COLO829 (cell line): ENCODE data around the gene LAPTM5.
A peak's percentile ranks its signal among the peaks of the same experiment; 100 is the strongest.
"Not testable (repeated sequence)": the region's sequence is repeated elsewhere in the genome, so short reads cannot be mapped to it uniquely, and the experiment has no call there.

Source experiments
- DNase-seq: peaks from one replicate; pipeline ENCODE4 v3.0.0; 2012; ENCODE audit warnings: low spot score

LAPTM5 gene, protein sequence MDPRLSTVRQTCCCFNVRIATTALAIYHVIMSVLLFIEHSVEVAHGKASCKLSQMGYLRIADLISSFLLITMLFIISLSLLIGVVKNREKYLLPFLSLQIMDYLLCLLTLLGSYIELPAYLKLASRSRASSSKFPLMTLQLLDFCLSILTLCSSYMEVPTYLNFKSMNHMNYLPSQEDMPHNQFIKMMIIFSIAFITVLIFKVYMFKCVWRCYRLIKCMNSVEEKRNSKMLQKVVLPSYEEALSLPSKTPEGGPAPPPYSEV

DNA sequence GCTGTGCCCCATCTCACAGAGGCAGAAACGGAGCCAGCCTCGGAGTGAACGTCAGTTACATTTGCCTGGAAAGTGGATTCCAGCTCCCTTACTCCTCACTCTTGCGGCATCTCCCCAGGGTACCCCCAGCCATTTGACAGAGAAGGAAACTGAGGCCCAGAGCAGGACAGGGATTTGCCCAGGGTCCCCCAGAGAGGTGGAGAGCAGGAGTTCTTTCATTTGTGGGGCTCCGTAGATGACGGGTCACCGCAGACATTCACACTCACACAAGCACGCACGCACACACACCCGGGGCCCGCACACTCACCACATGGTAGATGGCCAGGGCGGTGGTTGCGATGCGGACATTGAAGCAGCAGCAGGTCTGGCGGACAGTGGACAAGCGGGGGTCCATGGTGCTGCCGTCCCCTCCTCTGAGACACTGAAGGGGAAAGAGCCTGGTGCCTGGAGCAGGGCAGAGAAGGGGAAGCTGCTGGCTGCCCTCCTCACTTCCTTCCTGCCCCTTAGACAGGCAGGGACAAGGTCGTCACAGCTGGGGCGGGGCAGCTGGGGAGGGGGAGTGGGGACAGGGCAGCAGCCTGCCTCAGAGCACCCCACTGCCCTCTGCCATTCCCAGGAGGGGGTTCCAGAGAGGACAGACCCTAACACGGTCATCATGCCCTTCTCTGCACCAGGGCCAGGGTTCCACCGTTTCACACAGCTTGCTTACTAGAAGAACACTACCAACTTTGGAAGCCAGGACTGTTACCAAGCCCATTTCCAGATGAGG is at the start of gene LAPTM5:
Gene LAPTM5 (minus strand): TSS at position 423 of the 769 bp plus-strand sequence. CDS start 29 bp downstream, at position 394.
- DNase-seq, result no peak

DNA sequence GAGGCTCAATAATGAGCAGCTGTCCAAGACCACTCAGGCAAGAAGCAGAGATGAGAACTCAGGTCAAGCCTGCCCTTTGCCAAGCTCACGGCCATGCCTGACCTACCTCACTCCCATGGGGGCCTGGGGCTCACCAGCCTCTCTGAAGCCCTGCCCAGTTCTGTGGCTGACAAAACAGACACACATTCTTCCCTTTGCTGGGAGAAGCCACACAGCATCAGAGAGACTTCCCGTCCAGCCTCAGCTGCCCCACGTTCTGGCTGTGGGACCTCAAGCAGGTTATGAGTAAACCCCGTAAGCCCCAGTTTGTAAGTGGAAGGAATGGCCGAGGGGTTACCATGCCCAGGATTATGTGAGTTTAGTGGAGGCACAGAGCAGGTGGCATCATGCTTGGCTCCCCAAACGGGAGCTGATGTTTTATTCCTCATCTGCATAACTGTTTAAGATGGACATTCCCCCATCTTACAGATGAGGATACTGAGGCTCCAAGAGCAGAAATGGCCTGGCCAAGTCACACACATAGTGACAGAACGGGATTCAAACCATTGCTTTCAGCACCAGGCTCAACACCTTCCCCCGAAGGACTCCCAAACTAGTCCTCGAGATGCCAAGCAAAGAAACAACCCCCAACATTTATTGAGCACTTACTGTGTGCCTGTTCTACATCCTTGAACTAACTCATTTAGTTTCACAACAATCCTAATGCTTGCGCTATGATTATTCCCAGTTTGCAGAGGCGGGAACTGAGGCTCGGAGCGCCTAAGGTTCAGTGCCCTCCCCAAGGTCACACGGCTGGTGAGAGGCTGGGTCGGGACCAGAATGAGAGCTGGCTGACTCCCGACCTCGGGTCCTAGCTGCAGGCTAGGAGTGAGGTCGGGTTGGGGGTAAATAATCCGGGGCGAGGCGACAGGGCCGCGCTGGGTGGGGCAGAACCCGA is 49.1 kb upstream of the LAPTM5 start:
- no peak for DNase-seq

DNA sequence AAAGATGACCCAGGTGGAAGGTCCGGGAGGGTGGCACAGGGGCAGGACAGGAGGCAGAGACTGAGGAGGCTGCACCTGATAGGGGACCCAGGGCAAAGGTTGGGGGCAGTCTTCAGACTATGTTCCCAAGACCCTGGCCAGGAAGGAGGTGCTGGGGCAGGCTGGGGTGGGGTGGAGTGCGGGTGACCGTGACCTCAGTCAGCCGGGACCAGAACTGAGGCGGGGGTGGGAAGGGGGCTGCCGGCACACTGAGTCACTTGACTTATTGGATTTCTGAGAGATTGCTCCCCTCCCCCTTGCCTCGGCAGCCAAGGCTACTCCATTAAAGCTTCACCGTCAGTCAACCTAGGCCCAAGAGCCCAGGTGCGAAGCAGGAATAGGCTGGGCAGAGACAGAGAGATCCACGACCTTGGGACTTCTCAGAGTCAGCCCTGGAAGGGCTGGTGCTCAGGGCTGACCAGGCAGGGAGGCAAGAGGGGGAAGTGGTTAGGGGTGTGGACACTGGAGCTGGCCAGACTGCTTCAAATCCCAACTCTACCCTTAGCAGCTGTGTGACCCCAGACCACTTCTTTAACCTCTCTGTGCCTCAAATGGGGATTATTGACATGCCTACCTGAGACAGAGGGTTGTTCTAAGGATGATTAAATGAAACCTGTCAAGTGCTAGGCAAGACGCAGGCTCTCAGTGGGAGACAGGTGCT is 47.9 kb upstream of the LAPTM5 start:
- DNase-seq, result no peak

DNA sequence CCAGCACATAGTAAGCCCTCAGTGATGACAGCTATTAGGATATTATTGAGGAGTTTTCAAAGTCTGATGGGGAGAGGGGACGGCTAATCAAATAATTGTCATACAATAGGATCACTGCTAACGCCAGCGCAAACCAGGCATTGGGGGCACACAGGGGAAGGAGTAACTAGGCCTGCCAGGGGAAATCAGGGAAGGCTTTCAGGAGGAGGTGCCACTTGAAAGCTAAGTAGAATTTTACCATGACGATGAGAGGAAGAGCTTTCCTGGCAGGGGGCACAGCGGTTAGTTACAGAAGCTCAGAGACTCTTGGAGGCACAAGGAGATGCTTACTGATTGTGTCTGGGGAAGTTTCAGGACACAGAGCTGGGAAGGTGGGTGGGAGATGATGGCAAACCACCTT is 47.2 kb upstream of the LAPTM5 start:
- no peak for DNase-seq

DNA sequence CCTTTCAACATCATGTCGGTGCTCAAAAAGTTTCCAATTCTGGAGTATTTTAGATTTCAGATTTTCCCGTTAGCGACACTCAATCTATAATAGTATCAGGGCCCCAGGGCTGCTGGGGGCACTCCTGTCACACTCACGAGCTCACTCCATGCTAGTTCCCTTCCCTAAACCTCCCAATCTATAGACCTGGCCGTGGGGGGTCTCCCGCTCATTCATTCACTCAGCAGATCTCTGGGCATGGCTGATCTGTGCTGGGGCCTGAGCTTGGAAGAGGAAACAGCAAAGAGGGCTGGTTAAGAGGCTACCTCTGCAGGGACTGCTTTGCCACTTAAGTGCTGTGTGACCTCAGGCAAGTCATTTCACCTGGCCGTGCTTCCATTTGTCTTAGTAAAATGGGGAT is 46.8 kb upstream of the LAPTM5 start:
- no peak for DNase-seq

DNA sequence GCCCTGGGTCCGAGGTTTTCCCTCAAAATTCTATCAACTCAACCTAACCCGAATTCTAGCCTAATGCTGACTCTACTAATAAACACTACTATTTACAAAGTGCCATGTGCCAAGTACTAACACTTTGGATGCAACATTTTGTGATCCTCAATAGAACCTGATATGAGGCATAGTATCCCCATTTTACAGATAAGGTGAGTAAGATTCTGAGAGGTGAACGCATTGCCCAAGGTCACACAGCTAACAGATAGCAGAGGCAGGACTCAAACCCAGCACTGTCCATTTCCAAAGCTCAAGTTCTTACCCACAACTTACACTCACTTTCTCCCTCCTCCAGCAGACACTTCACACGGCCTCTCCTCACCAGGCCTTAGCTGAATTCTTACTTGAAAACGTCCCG is 46.0 kb upstream of the LAPTM5 start:
- DNase-seq, result no peak

DNA sequence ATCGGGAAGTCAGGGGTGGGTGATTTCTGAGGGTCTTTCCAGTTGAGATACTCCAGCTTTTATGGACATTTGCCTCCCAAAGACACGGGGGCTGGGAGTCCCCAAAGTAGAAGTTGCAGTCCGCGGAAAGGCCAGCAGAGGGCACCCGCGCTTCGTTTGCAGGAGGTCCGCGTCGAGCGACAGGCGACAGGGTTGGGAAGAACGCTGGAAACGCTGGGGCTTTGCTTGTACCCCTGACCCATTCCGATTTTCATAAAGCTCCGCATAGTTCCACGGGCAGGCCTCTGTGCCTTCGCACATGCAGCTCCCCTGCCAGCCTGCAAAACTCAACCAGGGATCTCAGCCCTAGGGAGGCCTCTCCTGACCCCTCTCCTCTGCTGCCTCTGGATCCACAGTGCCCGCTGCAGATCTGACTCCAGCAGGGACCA is 44.2 kb upstream of the LAPTM5 start:
- no peak for DNase-seq

DNA sequence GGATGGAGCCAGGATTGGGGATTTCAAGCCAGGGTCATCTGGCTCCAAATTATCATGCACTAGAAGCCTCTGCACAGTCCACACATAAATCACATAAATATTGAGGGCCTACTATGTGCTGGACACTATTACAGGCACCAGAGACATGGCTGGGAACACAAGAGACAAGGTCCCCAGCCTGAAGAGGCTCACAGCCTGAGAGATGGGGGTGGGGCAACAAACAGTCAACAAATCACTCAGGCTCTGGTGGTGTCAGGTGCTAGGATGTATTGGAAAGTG is 41.6 kb upstream of the LAPTM5 start:
- no peak for DNase-seq

DNA sequence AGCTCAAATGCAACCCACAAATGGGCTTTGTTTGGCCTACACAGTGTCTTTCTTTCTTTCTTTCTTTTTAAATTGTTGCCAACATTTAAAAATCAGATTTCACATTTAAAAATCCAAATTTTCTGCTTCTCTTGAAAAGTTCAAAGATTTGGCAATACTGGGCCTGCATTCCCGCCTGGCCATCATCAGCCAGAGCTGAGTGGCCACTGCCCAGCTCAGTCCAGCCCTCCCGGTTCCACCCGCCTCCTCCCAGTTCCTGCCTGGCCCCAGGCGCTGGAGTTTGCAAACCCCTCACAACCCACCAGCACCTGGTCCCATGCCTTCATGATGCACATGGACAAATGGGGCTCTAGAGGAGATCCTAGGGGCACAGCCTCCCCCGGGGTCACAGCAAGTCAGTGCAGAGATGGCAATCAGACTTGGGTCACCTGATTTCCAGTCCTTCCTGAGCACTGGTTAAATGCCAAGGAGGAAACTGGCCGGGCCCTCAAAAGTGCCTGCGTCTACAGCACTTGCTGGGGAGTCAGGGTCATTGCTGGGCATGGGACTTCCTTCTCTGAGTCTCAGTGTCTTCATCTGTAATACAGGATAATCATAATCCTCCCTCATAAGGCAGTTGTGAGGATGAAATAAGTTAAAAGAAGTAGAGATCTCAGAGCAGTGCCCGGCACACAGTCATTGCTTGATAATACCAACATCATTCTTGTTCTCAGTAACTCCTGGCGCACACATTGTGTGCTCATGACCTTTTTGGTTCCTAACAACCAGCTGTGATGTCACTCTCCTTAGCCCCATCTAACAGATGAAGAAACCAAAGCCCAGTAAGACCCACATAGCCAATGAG is 41.0 kb upstream of the LAPTM5 start:
- DNase-seq, result peak; percentile 71

DNA sequence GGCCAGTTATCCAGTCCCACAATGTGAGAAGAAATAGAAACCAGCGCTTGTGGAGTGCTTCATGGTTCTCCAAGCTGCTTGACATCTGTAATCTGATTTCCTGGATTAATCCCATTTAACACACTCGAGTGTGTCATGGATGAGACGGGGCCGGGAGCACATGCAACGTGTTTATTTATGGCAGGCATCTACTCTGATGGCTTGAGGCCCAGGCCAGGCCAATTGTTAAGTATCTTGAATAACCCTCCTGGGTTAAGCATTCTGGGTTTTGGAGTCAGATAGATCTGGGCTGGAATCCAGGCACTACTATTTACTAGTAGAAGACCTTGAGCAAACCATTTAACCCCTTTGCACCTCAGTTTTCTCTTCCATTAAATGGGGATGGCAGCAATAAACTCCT is 37.5 kb upstream of the LAPTM5 start:
- no peak for DNase-seq

DNA sequence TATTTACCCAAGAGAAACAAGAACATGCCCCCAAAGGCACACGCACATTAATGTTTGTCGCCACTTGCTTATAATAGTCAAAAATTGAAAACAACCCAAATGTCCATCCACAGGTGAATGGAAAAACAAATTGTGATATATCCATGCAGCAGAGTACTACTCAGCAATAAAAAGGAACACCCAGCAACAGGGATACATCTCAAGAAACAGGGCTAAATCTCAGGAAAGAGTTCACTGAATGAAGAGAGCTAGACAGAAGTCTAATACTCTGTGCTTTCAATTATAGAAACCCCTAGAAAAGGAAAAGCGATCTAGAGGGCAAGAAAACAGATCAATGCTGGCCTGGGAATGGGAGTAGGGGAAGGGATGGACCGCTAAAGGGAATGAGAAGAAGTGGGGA is 36.7 kb upstream of the LAPTM5 start:
- DNase-seq, result no peak

DNA sequence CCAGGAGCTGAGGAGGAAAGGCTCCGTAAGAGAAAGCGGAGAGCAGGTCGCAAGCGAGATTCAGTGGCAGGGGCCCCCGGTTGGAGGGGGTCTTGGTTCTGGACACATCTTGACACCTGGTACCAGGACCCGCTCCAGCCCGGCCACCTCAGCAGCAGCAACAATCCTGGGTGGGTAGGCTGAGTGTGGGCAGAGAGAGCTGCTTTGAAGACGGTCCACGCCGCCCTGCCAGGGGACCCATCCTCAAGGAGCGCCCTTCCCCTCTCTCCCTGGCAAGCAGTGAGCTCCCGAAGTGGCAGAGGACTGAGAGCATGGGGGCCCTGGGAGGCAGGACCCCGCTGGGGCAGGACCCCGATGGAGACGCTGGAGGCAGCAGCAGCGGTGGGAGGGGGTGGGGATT is 35.6 kb upstream of the LAPTM5 start:
- DNase-seq, result no peak

DNA sequence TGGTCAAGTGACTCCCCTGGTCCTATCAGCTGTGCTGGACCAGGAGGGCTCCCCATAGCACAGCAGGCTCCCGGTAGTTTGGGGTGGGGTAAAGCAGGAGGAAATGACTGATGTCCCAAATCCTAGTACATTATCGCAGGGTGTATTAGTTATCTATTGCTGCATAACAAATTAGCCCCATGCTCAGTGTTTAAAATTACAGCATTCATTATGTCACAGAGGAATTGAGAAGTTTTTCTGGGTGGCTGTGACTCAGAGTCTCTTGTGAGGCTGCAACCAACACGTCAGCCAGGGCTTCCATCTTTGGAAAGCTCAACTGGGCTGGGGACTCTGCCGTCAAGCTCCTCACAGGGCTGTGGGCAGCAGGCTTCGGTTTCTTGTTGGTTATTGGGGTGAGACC is 34.3 kb upstream of the LAPTM5 start:
- DNase-seq, result no peak

DNA sequence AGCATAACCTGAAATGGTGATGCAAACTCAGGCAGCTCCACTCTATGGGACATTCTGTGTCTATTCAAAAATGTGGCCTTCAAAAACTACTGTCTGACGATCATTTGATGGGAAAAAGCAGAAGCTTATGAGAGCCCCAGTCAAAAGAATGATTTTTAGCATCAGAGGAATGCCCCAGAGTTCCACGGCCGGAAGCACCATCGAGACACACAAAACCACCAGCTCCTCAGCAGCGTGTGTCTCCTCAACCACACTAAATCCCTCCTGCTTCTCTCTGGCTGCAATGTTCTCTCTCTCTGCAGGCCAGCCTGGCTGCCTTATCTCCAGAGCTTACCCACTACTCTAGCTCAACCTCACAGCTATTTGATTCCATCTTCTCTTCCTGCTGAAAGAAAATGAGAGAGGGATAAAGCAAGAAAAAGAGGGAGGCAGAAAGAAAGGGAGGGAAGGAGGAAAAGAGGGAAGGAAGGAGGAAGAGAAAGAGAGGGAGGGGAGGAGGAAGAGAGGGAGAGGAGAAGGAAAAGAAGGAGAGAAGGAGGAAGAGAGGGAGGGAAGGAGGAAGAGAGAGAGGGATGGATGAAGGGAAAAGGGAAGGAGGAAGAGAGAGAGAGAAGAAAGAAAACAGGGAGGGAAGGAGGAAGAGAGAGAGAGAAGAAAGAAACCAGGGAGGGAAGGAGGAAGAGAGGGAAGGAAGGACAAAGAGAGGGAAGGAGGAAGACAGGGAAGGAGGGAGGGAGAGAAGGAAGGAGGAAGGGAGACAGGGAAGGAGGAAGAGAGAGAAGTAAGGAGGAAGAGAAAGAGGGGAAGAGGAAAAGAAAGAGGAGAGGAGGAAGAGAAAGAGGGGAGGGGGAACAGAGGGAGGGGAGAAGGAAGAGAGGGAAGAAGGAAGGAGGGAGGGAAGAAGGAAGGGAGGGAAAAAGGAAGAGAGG is 33.5 kb upstream of the LAPTM5 start:
- no peak for DNase-seq

DNA sequence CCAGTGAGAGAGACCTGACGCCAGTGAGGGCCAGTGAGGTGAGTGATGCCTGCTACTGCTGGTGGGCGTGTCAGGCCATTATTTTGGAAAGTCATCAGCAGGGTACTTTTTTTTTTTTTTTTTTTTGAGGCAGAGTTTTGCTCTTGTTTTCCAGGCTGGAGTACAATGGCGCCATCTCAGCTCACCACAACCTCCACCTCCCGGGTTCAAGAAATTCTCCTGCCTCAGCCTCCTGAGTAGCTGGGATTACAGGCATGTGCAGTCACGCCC is 32.6 kb upstream of the LAPTM5 start:
- not testable (repeated sequence) for DNase-seq

DNA sequence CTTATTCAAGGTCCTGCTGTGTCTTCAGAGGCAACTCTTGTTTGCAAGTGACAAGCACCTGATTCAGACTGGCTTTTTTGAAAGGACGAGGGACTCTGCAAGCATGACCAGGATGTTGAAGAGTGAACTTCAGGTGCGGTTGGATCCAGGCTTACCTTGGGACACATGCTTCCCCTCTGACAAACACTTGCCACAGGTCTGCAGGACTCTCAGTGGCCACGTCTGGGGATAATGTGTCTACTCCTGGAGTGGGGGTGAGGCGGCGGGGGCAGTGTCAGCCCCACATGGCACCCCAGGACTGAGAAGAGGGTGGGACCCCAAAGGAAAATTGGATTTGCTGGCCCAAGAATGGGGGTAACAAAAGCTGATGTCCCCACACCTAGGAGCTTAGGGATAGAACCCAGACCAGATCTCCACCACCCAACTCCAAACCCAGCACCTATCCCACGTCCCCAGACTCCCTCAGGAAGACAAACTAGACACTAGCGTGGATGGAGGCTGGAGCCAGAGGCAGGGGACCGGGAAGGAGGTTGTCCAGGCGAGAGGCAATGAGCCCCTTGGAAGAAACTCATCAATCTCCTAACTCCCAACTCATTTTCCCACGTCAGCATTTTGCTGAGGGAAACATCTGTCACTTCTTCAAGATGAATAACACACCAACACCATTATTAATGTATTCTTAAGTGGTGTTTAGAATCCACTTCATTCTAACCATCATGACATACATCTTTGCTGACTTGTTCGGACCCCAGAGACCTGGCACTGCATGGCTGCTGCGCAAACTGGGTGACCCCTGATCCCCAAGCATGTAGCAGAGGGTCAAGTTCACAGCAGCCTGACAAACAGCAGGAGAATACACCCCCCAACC is 32.0 kb upstream of the LAPTM5 start:
- DNase-seq, result no peak

DNA sequence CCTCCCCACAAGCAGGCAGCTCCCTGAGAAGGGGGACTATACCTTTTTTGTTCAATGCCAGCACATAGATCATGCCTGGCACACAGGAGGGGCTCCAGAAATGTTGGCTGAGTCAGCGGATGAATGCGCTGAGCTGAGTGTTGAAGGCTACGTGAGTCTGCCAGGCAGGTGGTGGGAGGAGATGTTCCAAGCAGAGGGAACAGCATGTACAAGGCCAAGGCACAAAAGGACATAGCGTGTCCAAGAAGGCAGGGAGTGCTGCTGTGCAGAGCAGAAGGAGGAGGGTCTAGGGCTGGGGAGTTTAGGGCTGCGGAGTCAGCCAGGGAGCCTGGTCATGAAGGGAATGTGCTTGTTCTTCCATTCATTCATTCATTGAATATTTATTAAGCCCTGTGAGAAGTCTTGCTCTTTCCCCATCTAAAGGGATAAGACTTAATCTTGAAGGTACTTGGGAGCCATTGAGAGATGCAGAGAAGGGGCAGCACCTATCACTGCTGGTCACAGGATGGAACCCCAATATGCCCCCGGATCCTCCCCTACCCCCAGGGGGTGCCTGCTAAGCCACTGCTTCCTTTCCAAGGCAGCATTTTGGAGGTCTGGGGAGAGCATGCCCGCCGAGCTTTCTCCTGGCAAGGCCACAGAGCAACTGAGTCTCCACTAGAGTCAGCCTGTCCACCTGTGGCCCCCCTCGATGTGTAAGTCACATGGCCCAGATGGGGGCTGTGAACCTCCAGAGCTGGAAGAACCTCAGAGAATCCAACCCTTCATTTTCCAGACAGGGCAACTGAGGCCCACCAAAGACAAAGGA is 31.2 kb upstream of the LAPTM5 start:
- no peak for DNase-seq

DNA sequence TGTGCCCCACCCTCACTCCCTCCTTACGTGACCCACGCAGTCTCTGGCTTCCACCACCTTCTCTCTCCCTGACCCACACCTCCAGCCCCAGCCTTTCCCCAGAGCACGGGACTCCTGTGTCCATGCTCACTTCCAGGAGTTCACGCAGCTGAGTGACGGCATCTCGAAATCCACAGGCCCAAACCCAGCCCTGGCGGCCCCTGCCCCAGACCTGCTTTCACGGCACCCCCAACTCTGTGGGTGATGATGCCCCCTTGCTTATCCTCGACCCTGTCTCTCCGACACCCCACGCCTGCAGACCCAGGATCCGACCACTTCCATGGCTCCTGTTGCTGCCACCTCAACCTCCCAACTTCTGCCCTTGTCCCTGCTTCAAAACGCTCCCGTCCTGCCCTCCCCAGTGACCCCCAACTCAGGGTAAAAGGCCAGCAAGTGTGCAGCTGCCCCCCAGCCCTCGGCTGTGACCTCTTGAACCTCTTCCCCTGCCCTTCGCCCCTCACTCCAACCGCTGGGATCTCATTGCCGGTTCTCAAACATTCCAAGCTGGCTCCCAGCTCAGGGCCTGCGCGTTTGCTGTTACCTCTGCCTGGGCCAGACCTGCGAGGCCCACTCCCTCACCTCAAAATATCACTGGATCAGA is 30.4 kb upstream of the LAPTM5 start:
- no peak for DNase-seq
